ENCODE results near the gene FXR2. TPM values are rescaled to one million over a fixed set of nuclear protein-coding genes. Genes with fewer than 3 reads are reported as not detected.

The FXR2 gene
- total RNA-seq, 1 experiment from 2014 or later, result 49.7 TPM

DNA sequence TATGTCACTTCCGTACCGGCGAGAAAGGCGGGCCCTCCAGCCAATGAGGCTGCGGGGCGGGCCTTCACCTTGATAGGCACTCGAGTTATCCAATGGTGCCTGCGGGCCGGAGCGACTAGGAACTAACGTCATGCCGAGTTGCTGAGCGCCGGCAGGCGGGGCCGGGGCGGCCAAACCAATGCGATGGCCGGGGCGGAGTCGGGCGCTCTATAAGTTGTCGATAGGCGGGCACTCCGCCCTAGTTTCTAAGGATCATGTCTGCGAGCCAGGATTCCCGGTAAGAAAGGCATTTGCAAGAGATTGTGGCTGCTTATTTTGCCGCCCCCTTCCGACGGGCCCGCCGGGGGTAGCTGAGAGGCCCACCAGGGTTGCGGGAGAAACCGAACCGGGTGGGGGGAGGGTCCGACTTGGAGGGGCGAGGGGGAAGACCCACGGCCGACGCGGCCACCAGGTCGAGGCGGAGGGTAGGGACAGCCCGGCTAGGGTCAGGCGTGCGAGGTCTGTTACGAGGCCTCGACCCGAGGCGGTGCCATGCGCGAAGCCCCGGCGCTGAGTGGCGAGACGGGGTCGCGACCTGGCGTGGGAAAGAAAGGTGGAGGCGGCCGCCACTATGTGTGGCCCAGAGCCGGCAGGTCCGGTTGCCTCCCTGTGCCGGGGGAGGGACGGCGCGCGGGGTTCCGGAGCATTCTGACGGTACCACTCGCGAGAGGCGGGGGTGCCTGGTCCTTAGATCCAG is 41.9 kb downstream of the FXR2 start:
- BruUV-seq (replicated peaks), result TSS peak; percentile 36
- ATAC-seq, result peak; percentile 86
- TF ChIP-seq MAX (IDR thresholded peaks at IDR 0.05) (no peak), POLR2A (IDR thresholded peaks at IDR 0.05; ENCODE audit: borderline replicate concordance, extremely low read depth, insufficient read depth, insufficient read length) (peak; percentile 99), EZH2 (IDR thresholded peaks at IDR 0.05) (no peak), FOSL1 (IDR thresholded peaks at IDR 0.05; ENCODE audit: low read depth) (no peak), CTCF (IDR thresholded peaks at IDR 0.05 in 2 of 3, conservative IDR thresholded peaks at IDR 0.05 in 1 of 3; ENCODE audit: borderline replicate concordance in 1 of 3, insufficient read depth in 1 of 3, low read depth in 2 of 3, low read length in 2 of 3) (no peak), JUND (IDR thresholded peaks at IDR 0.05) (0 out of 2 replicates have a peak, but pooled peaks have one; percentile 43), CEBPB (IDR thresholded peaks at IDR 0.05; ENCODE audit: low read depth) (no peak), EZH2phosphoT487 (IDR thresholded peaks at IDR 0.05; ENCODE audit: borderline replicate concordance) (no peak), EGR1 (IDR thresholded peaks at IDR 0.05; ENCODE audit: low read depth) (peak; percentile 14; the same call in 1 of the 2 replicates), POLR2AphosphoS5 (IDR thresholded peaks at IDR 0.05; ENCODE audit: low read depth, low read length) (peak; percentile 99), REST (IDR thresholded peaks at IDR 0.05; ENCODE audit: low read depth) (no peak), ZFX (IDR thresholded peaks at IDR 0.05) (peak; percentile 43; the same call in 1 of the 2 replicates), RAD21 (IDR thresholded peaks at IDR 0.05; ENCODE audit: low read depth) (no peak), SRF (IDR thresholded peaks at IDR 0.05; ENCODE audit: low read depth) (no peak), SP1 (IDR thresholded peaks at IDR 0.05; ENCODE audit: low read depth) (peak; percentile 100), SIN3A (IDR thresholded peaks at IDR 0.05; ENCODE audit: low read depth) (peak; percentile 96), YY1 (IDR thresholded peaks at IDR 0.05; ENCODE audit: extremely low read depth, insufficient replicate concordance, low read depth, low read length) (peak; percentile 79)
- TF ChIP-seq, protein P1, sequence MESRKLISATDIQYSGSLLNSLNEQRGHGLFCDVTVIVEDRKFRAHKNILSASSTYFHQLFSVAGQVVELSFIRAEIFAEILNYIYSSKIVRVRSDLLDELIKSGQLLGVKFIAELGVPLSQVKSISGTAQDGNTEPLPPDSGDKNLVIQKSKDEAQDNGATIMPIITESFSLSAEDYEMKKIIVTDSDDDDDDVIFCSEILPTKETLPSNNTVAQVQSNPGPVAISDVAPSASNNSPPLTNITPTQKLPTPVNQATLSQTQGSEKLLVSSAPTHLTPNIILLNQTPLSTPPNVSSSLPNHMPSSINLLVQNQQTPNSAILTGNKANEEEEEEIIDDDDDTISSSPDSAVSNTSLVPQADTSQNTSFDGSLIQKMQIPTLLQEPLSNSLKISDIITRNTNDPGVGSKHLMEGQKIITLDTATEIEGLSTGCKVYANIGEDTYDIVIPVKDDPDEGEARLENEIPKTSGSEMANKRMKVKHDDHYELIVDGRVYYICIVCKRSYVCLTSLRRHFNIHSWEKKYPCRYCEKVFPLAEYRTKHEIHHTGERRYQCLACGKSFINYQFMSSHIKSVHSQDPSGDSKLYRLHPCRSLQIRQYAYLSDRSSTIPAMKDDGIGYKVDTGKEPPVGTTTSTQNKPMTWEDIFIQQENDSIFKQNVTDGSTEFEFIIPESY (IDR thresholded peaks at IDR 0.05; ENCODE audit: extremely low read depth, insufficient replicate concordance, low read length), result no peak
- TF ChIP-seq, protein P2, sequence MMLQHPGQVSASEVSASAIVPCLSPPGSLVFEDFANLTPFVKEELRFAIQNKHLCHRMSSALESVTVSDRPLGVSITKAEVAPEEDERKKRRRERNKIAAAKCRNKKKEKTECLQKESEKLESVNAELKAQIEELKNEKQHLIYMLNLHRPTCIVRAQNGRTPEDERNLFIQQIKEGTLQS (IDR thresholded peaks at IDR 0.05), result no peak
- H3K79me2 ChIP-seq (ENCODE audit: insufficient read depth, low read length), result peaks cover 67% of the 10 kb centered on the region
- POLR2A ChIA-PET, result interaction anchor here (1.1 to 2.6 kb wide), 4 partner anchors 11 to 115 kb away, joined by 4 to 13 read pairs (median 6); partner anchors contain the start of genes MPDU1, TP53 and WRAP53
- peak; percentile 98 for DNase-seq (ENCODE audit: low read depth, low spot score)
- H3K9me3 ChIP-seq (ENCODE audit: control insufficient read depth in 1 of 2, insufficient read depth in 1 of 2, low read depth in 1 of 2, low read length in 2 of 2), result no peaks in the 10 kb centered on the region
- peak overlapping the region; percentile 100 for H3K9ac ChIP-seq (ENCODE audit: low read length)
- intact Hi-C loops (cut with micrococcal nuclease), result no loop called here
- peak overlapping the region; percentile 97 for H3K4me2 ChIP-seq (ENCODE audit: low read length)
- H3K27me3 ChIP-seq (ENCODE audit: insufficient read depth, low read length), result no peaks in the 10 kb centered on the region
- H3K36me3 ChIP-seq (ENCODE audit: control insufficient read depth in 1 of 2, insufficient read depth in 2 of 2, low read length in 2 of 2), result peaks cover 34 to 70% of the 10 kb centered on the region in 2 experiments
- RAD21 ChIA-PET (ENCODE audit: low non-redundant PET in 1 of 2, low total read pairs in 2 of 2, uncharacterized antibody in 2 of 2, unreplicated experiment in 2 of 2), result interaction anchor here in 1 of 2 experiments (1.1 kb wide), 1 partner anchor 12 kb away, joined by 3 read pairs; no protein-coding TSS in a partner anchor
- peaks cover 32% of the 10 kb centered on the region; the same call in 1 of the 2 replicates for H4K20me1 ChIP-seq (ENCODE audit: insufficient read depth)
- no peaks in the 10 kb centered on the region for H3K9me2 ChIP-seq (ENCODE audit: insufficient read depth)
- H3K27ac ChIP-seq (ENCODE audit: low read depth, low read length), result peak overlapping the region; percentile 97
- H3K4me1 ChIP-seq (ENCODE audit: control insufficient read depth in 1 of 2, insufficient read depth in 2 of 2, low read length in 2 of 2), result peaks cover 5 to 58% of the 10 kb centered on the region in 2 experiments; a peak in 3 of 4 replicates
- peak overlapping the region; percentile 94 to 100 for H3K4me3 ChIP-seq (replicated peaks in 1 of 2; ENCODE audit: low read depth in 1 of 2, low read length in 2 of 2)
- CTCF ChIA-PET, result interaction anchor here (0.6 kb wide), 1 partner anchor 11 kb away, joined by 3 read pairs; the partner anchor contains the start of gene MPDU1
- H2AFZ ChIP-seq (ENCODE audit: low read depth, low read length, poor library complexity, severe bottlenecking), result no peak overlapping the region
